ENCODE data around the gene GNB1L.

DNA sequence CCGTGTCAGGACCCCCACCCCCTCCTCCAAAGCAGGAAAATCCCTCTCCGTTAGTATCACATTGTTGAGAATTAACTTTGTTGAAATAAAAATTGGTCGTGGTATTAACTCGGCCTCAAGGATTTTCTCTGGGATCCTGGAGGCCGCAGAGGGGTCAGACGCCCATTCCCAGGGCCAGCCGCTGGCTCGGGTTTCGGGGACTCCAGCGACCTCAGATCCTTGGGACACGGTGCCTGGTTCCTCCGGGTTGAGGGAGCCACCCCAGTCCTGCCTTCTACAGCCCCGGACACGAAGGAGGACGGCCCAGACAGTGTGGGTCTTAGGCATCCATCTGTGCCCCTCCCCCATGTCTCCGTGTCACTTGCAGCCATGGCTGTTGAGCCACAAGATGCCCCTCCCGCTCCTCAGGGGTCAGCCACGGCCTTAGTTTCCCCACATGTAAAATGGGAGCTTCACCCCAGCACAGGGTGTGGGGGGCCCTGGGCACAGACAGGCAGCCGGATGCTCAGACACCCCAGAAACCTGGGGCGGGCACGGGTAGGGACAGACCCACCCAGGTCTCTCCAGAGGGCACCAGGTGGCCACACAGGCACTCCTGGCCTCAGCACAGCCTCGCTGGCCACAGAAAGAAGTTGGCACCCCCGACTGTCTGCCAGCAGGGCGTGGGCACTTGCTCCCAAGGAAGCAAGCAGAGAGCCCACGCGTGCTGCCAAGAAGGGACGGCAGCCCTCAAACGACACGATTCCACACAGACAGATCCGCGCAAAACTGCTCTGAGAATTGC lies 115.8 kb downstream of the GNB1L start:
- TF ChIP-seq, protein P1, sequence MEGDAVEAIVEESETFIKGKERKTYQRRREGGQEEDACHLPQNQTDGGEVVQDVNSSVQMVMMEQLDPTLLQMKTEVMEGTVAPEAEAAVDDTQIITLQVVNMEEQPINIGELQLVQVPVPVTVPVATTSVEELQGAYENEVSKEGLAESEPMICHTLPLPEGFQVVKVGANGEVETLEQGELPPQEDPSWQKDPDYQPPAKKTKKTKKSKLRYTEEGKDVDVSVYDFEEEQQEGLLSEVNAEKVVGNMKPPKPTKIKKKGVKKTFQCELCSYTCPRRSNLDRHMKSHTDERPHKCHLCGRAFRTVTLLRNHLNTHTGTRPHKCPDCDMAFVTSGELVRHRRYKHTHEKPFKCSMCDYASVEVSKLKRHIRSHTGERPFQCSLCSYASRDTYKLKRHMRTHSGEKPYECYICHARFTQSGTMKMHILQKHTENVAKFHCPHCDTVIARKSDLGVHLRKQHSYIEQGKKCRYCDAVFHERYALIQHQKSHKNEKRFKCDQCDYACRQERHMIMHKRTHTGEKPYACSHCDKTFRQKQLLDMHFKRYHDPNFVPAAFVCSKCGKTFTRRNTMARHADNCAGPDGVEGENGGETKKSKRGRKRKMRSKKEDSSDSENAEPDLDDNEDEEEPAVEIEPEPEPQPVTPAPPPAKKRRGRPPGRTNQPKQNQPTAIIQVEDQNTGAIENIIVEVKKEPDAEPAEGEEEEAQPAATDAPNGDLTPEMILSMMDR (IDR thresholded peaks at IDR 0.05) = no peak
- TF ChIP-seq EP300 (IDR thresholded peaks at IDR 0.05) (no peak), POLR2A (IDR thresholded peaks at IDR 0.05; ENCODE audit: low read depth) (no peak), POLR2AphosphoS5 (IDR thresholded peaks at IDR 0.05) (no peak)

All from esophagus muscularis mucosa (tissue), 4 donors.